NCI-H2107 (cell line): Measurements from ENCODE around the gene CSAD.
"Not testable (repeated sequence)": the region's sequence is repeated elsewhere in the genome, so short reads cannot be mapped to it uniquely, and the experiment has no call there.

Experiments
- DNase-seq: peaks from one replicate; lab custom pipeline; 2025; lab: John Stamatoyannopoulos, UW

The CSAD gene

GRCh38 chr12:53179687-53180219 lies 972 bp downstream of the CSAD start:
- DNase-seq: no peak

- DNase-seq: not testable (repeated sequence)
These were observed 1.9 kb downstream of the CSAD start for GRCh38 chr12:53178803-53179202.

GRCh38 chr12:53177447-53177846 lies 3.3 kb downstream of the CSAD start:
- not testable (repeated sequence) for DNase-seq

- no peak for DNase-seq
These were observed 4.0 kb downstream of the CSAD start for GRCh38 chr12:53176750-53177149.

- DNase-seq: no peak
These were observed 5.7 kb downstream of the CSAD start for GRCh38 chr12:53174881-53175491.

- DNase-seq: no peak
These were observed 7.5 kb downstream of the CSAD start for GRCh38 chr12:53173085-53173715.

GRCh38 chr12:53172352-53172751 lies 8.4 kb downstream of the CSAD start:
- DNase-seq: no peak

GRCh38 chr12:53171725-53172329 lies 8.9 kb downstream of the CSAD start:
- no peak for DNase-seq

GRCh38 chr12:53170876-53171724 lies 9.6 kb downstream of the CSAD start:
- no peak for DNase-seq

- no peak for DNase-seq
These were observed 10.5 kb downstream of the CSAD start for GRCh38 chr12:53170215-53170614.

- DNase-seq: no peak
These were observed 11.1 kb downstream of the CSAD start for GRCh38 chr12:53169644-53170043.

- DNase-seq: no peak
These were observed 13.9 kb downstream of the CSAD start for GRCh38 chr12:53166837-53167236.

- DNase-seq: not testable (repeated sequence)
These were observed 17.7 kb downstream of the CSAD start for GRCh38 chr12:53163008-53163407.

GRCh38 chr12:53161119-53161911 lies 19.4 kb downstream of the CSAD start:
- no peak for DNase-seq

- no peak for DNase-seq
These were observed 20.1 kb downstream of the CSAD start for GRCh38 chr12:53160673-53161072.

GRCh38 chr12:53160000-53160399 lies 20.7 kb downstream of the CSAD start:
- no peak for DNase-seq

GRCh38 chr12:53159195-53159839 lies 21.4 kb downstream of the CSAD start:
- DNase-seq: peak; percentile 61

GRCh38 chr12:53152390-53152789 lies 28.3 kb downstream of the CSAD start:
- no peak for DNase-seq

- DNase-seq: no peak
These were observed 29.7 kb downstream of the CSAD start for GRCh38 chr12:53151039-53151438.

GRCh38 chr12:53147653-53148052 lies 33.1 kb downstream of the CSAD start:
- no peak for DNase-seq

GRCh38 chr12:53147181-53147580 lies 33.5 kb downstream of the CSAD start:
- DNase-seq: no peak
